Prostate gland (tissue), 2 donors: ENCODE data around the gene ADGRL3.

Experiments
- POLR2AphosphoS5 ChIP-seq: sonication (generic); formaldehyde crosslinking; IDR thresholded peaks from one replicate; pipeline ENCODE4 v1.6.1; 2017; ENCODE audit warnings: antibody characterized with exemption
- TF ChIP-seq, protein P1 (sequence below), 4 experiments: fragments of 200-600 bp in 2 of 4; fragments of 450-650 bp in 2 of 4; sonication (generic) in 2 of 4; IDR thresholded peaks; 1 replicate in 3 of 4; 2 replicates in 1 of 4; pipeline ENCODE4 v1.5.1; 2016 to 2019; ENCODE audit warnings: antibody characterized with exemption in 4 of 4, mild to moderate bottlenecking in 2 of 4, moderate library complexity in 2 of 4

GRCh38 chr4:62053974-62054373, 853.8 kb downstream of the ADGRL3 start:
- TF ChIP-seq, protein P1, sequence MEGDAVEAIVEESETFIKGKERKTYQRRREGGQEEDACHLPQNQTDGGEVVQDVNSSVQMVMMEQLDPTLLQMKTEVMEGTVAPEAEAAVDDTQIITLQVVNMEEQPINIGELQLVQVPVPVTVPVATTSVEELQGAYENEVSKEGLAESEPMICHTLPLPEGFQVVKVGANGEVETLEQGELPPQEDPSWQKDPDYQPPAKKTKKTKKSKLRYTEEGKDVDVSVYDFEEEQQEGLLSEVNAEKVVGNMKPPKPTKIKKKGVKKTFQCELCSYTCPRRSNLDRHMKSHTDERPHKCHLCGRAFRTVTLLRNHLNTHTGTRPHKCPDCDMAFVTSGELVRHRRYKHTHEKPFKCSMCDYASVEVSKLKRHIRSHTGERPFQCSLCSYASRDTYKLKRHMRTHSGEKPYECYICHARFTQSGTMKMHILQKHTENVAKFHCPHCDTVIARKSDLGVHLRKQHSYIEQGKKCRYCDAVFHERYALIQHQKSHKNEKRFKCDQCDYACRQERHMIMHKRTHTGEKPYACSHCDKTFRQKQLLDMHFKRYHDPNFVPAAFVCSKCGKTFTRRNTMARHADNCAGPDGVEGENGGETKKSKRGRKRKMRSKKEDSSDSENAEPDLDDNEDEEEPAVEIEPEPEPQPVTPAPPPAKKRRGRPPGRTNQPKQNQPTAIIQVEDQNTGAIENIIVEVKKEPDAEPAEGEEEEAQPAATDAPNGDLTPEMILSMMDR (IDR thresholded peaks at IDR 0.05), result no peak
- TF ChIP-seq POLR2AphosphoS5, result no peak
